CD14-positive monocyte (primary cell): ENCODE results near the gene KDM2A. TPM values are rescaled to one million over a fixed set of nuclear protein-coding genes. Genes with fewer than 3 reads are reported as not detected.

Experiments
- DNase-seq, 3 donors: peaks; one replicate each; pipeline ENCODE4 v3.0.0-alpha.2; 2011 to 2022
- H2AFZ ChIP-seq: 2 replicates; pipeline ENCODE4 v1.6.0; 2012; ENCODE audit warnings: mild to moderate bottlenecking, low read depth, low read length, inconsistent platforms; ENCODE audit not compliant: insufficient read depth, poor library complexity, severe bottlenecking
- H3K27ac ChIP-seq, 2 donors: 1 replicate in 1 of 2; 2 replicates in 1 of 2; pipeline ENCODE4 v1.5.1; 2012 to 2013; ENCODE audit warnings: low read length in 2 of 2, control low read depth in 1 of 2, inconsistent platforms in 1 of 2, low read depth in 1 of 2, mild to moderate bottlenecking in 1 of 2
- H3K27me3 ChIP-seq, 2 donors: one replicate each; pipeline versions ENCODE4 v1.6.0 to v1.6.1; 2011 to 2013; ENCODE audit warnings: low read length in 2 of 2; ENCODE audit not compliant: control insufficient read depth in 2 of 2, insufficient read depth in 2 of 2
- H3K36me3 ChIP-seq, 2 donors: replicated peaks in 1 of 2; 1 replicate in 1 of 2; 2 replicates in 1 of 2; pipeline versions ENCODE4 v1.5.1 to v1.6.1; 2012 to 2013; ENCODE audit warnings: low read length in 2 of 2, control low read depth in 1 of 2, inconsistent platforms in 1 of 2, mild to moderate bottlenecking in 1 of 2; ENCODE audit not compliant: insufficient read depth in 2 of 2, control insufficient read depth in 1 of 2
- H3K4me1 ChIP-seq, 2 donors: 1 replicate in 1 of 2; 2 replicates in 1 of 2; pipeline versions ENCODE4 v1.5.1 to v1.6.1; 2012 to 2013; ENCODE audit warnings: low read length in 2 of 2, control low read depth in 1 of 2, inconsistent platforms in 1 of 2, mild to moderate bottlenecking in 1 of 2, moderate library complexity in 1 of 2; ENCODE audit not compliant: insufficient read depth in 2 of 2, control insufficient read depth in 1 of 2
- H3K4me2 ChIP-seq: replicated peaks from 2 replicates; pipeline ENCODE3; 2012; ENCODE audit warnings: low read length, moderate library complexity, mild to moderate bottlenecking; ENCODE audit not compliant: poor library complexity, severe bottlenecking; ENCODE audit errors: extremely low read depth
- H3K4me3 ChIP-seq, 3 experiments: fragments of 200-600 bp in 1 of 3; sonication (generic) in 1 of 3; replicated peaks in 1 of 3; 1 replicate in 2 of 3; 2 replicates in 1 of 3; pipeline ENCODE4 v1.5.1; 2011 to 2013; ENCODE audit warnings: low read length in 3 of 3, mild to moderate bottlenecking in 3 of 3, control low read depth in 2 of 3, low read depth in 2 of 3, inconsistent platforms in 1 of 3, moderate library complexity in 1 of 3
- H3K79me2 ChIP-seq: 2 replicates; pipeline ENCODE4 v1.6.0; 2012; ENCODE audit warnings: mild to moderate bottlenecking, control low read depth, inconsistent platforms, low read length, moderate library complexity; ENCODE audit not compliant: insufficient read depth
- H3K9ac ChIP-seq: 2 replicates; pipeline ENCODE4 v1.6.0; 2017; ENCODE audit warnings: low read length, mild to moderate bottlenecking; ENCODE audit not compliant: insufficient read depth, poor library complexity, severe bottlenecking
- H3K9me3 ChIP-seq, 2 donors: replicated peaks in 1 of 2; 1 replicate in 1 of 2; 2 replicates in 1 of 2; pipeline versions ENCODE4 v1.5.1 to v1.6.1; 2012 to 2013; ENCODE audit warnings: low read length in 2 of 2, control low read depth in 1 of 2; ENCODE audit not compliant: control insufficient read depth in 1 of 2, insufficient read depth in 1 of 2
- H4K20me1 ChIP-seq: 2 replicates; pipeline ENCODE4 v1.6.0; 2012; ENCODE audit warnings: mild to moderate bottlenecking, low read length, control low read depth, moderate library complexity; ENCODE audit not compliant: insufficient read depth
- H3K27ac Mint-ChIP-seq, 7 donors: one replicate each; pipeline ENCODE4 v1.8.0; 2020; ENCODE audit warnings: mild to moderate bottlenecking in 7 of 7, mixed read lengths in 7 of 7, moderate library complexity in 6 of 7, inconsistent platforms in 2 of 7
- H3K27me3 Mint-ChIP-seq, 3 donors: one replicate each; pipeline ENCODE4 v1.8.0; 2021 to 2022; ENCODE audit warnings: low read depth in 3 of 3, mild to moderate bottlenecking in 3 of 3, mixed read lengths in 3 of 3, moderate library complexity in 3 of 3, inconsistent platforms in 1 of 3
- H3K36me3 Mint-ChIP-seq, 2 donors: one replicate each; pipeline ENCODE4 v1.8.0; 2020; ENCODE audit warnings: mixed read lengths in 2 of 2, inconsistent platforms in 1 of 2, mild to moderate bottlenecking in 1 of 2
- H3K4me1 Mint-ChIP-seq: one replicate; pipeline ENCODE4 v1.8.0; 2020; ENCODE audit warnings: mild to moderate bottlenecking, mixed read lengths
- H3K4me3 Mint-ChIP-seq, 2 donors: one replicate each; pipeline ENCODE4 v1.8.0; 2020; ENCODE audit warnings: mild to moderate bottlenecking in 2 of 2, mixed read lengths in 2 of 2, moderate library complexity in 1 of 2
- H3K9me3 Mint-ChIP-seq, 7 donors: one replicate each; pipeline ENCODE4 v1.8.0; 2020 to 2022; ENCODE audit warnings: mixed read lengths in 7 of 7, mild to moderate bottlenecking in 6 of 7, moderate library complexity in 6 of 7, inconsistent platforms in 2 of 7
- CTCF ChIP-seq: fragments of 200-600 bp; IDR thresholded peaks from one replicate; pipeline ENCODE4 v1.8.0; 2022; ENCODE audit warnings: antibody characterized with exemption, mild to moderate bottlenecking
- WGBS: methylation state at CpG from one replicate; pipeline ENCODE4 v1.1.5; 2013; ENCODE audit warnings: missing lambda C conversion rate; ENCODE audit not compliant: insufficient coverage; 5-methylcytosine and 5-hydroxymethylcytosine counted together
- intact Hi-C, 2 donors: fragments of 100-400 bp; cut with micrococcal nuclease; formaldehyde crosslinking; loops; one replicate each; pipeline versions ENCODE4 v1.15.0 to v1.15.1; 2023
- polyA plus RNA-seq, 3 donors: library from polyadenylated mRNA; depleted of rRNA in 1 of 3; unstranded in 2 of 3; stranded (reverse) in 1 of 3; fragments of 300-500 nt in 2 of 3; fragments of >200 nt in 1 of 3; fragmentation: Illumina TruSeq in 2 of 3; gene quantifications; 1 replicate in 2 of 3; 2 replicates in 1 of 3; pipeline ENCODE4 v1.2.3, GENCODE V29; 2012 to 2021

The KDM2A gene
- polyA plus RNA-seq, 3 donors = 2.6 to 98.9 (median 3.9) TPM

- Histone ChIP-seq H3K9me3 (no peaks in the 10 kb centered on the region), H3K4me2 (peak overlapping the region; percentile 71), H3K4me3 (peak overlapping the region in 1 of 3 experiments; percentile 61), H3K27ac (no peak overlapping the region), H3K27me3 (peaks cover 0 to 3% of the 10 kb centered on the region in 2 donors), H3K79me2 (peaks cover 28% of the 10 kb centered on the region), H4K20me1 (peaks cover 24% of the 10 kb centered on the region), H3K36me3 (peaks cover 8% of the 10 kb centered on the region in 2 donors), H3K4me1 (peaks cover 37 to 54% of the 10 kb centered on the region in 2 donors), H2AFZ (peak overlapping the region; percentile 61), H3K9ac (no peak overlapping the region)
- no peak for DNase-seq
- 29% methylated on average over 15 of the region's 18 CpGs for WGBS
- intact Hi-C loops = loop anchor here in 1 of 2 donors (5.0 kb wide), 1 partner anchor 121 kb away; no protein-coding TSS in a partner anchor
- H3K4me3 Mint-ChIP-seq = no peak overlapping the region
- H3K9me3 Mint-ChIP-seq = no peaks in the 10 kb centered on the region
- TF ChIP-seq CTCF = no peak
- H3K4me1 Mint-ChIP-seq = peaks cover 51% of the 10 kb centered on the region
- no peak overlapping the region for H3K27ac Mint-ChIP-seq
- H3K27me3 Mint-ChIP-seq = peaks cover 13 to 26% (median 25%) of the 10 kb centered on the region in 3 donors
- H3K36me3 Mint-ChIP-seq = peaks cover 12 to 23% of the 10 kb centered on the region in 2 donors
Measured at GRCh38 chr11:67261640-67261945, 142.5 kb downstream of the KDM2A start.

DNA sequence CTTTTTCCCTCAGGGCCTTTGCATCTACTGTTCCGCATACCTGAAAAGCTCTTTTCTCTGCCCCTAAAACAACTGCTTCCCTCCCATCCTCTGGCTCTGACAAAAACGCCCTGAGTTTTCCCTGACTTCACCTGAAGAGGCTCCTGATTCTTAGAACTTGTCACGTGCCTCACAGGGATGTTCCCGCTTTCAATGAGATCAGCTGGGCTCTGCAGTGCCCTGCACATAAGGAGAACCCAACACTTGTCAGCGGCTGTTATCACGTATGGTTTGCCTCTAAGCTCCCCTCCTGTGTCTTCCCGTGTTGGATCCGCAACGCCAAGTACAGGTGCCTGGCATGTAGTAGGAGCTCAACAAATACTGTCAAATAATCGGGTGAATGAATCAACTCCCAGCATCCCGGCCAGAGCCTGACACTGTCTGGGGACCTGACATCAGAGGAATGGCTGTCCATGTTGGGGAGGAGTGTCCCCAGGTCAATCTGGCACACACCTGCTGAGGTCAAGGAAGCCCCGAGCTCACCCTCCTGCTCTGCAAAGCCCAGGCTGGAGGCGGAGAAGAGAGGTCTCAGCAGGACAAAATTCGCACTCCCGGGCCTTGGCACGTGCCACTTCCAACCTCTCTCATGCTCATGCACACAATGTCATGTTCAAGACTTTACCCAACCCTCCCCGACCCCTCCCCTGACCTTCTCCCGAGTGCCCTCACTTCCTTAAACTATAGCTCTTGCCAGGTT, 143.1 kb downstream of the KDM2A start:
- peaks cover 6 to 18% of the 10 kb centered on the region in 2 donors for H3K36me3 Mint-ChIP-seq
- no peak overlapping the region for H2AFZ ChIP-seq
- H3K4me3 ChIP-seq = peak overlapping the region in 1 of 3 experiments; percentile 64
- DNase-seq = no peak
- H3K9ac ChIP-seq = no peak overlapping the region
- H3K27ac ChIP-seq = peak overlapping the region in 1 of 2 donors; percentile 77
- peaks cover 13 to 26% (median 25%) of the 10 kb centered on the region in 3 donors for H3K27me3 Mint-ChIP-seq
- peaks cover 0 to 3% of the 10 kb centered on the region in 2 donors for H3K27me3 ChIP-seq
- peak overlapping the region; percentile 71 for H3K4me2 ChIP-seq
- peak overlapping the region; percentile 91 to 99 (median 97) for H3K27ac Mint-ChIP-seq
- peaks cover 0 to 1% (median 0%) of the 10 kb centered on the region in 7 donors for H3K9me3 Mint-ChIP-seq
- peaks cover 2 to 3% of the 10 kb centered on the region in 2 donors for H3K36me3 ChIP-seq
- peak overlapping the region in 1 of 2 donors; percentile 82 for H3K4me3 Mint-ChIP-seq
- H3K79me2 ChIP-seq = peaks cover 33% of the 10 kb centered on the region
- 63% methylated on average over 15 of the region's 18 CpGs for WGBS
- peaks cover 19% of the 10 kb centered on the region for H4K20me1 ChIP-seq
- intact Hi-C loops = loop anchor here in 1 of 2 donors (2.0 to 5.0 kb wide), 2 partner anchors 55 to 120 kb away; no protein-coding TSS in a partner anchor
- H3K4me1 ChIP-seq = peaks cover 37 to 54% of the 10 kb centered on the region in 2 donors
- peaks cover 49% of the 10 kb centered on the region for H3K4me1 Mint-ChIP-seq
- H3K9me3 ChIP-seq = no peaks in the 10 kb centered on the region
- no peak for TF ChIP-seq CTCF
